Measurements from ENCODE around the gene PHLDB1.

GRCh38 chr11:118572061-118572980 is 35.1 kb upstream of the PHLDB1 start, which contains the start of gene ARCN1:
- TF ChIP-seq POLR2A (IDR thresholded peaks at IDR 0.05), result peak; percentile 9 to 69
- TF ChIP-seq, protein P1, sequence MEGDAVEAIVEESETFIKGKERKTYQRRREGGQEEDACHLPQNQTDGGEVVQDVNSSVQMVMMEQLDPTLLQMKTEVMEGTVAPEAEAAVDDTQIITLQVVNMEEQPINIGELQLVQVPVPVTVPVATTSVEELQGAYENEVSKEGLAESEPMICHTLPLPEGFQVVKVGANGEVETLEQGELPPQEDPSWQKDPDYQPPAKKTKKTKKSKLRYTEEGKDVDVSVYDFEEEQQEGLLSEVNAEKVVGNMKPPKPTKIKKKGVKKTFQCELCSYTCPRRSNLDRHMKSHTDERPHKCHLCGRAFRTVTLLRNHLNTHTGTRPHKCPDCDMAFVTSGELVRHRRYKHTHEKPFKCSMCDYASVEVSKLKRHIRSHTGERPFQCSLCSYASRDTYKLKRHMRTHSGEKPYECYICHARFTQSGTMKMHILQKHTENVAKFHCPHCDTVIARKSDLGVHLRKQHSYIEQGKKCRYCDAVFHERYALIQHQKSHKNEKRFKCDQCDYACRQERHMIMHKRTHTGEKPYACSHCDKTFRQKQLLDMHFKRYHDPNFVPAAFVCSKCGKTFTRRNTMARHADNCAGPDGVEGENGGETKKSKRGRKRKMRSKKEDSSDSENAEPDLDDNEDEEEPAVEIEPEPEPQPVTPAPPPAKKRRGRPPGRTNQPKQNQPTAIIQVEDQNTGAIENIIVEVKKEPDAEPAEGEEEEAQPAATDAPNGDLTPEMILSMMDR (IDR thresholded peaks at IDR 0.05), result no peak
